WTC11 (cell line): ENCODE measurements around the gene TSPAN9. TPM values are rescaled to one million over a fixed set of nuclear protein-coding genes. Genes with fewer than 3 reads are reported as not detected.

ENCODE experiments used
- ATAC-seq: fragments of 200-7000 bp; cut with Tn5 transposase; 2 replicates; pipeline ENCODE4 v1.10.0; 2021; ENCODE audit warnings: mild to moderate bottlenecking, moderate library complexity
- CTCF ChIA-PET: fragments of 300-600 bp; sonication (Branson Sonifier 250); formaldehyde crosslinking; loops from one replicate; lab custom pipeline; 2021; ENCODE audit warnings: antibody characterized with exemption; lab: Charles Lee
- POLR2A ChIA-PET: fragments of 350-600 bp; sonication (Branson Sonifier 250); formaldehyde crosslinking; loops from one replicate; lab custom pipeline; 2021; ENCODE audit warnings: antibody characterized with exemption; lab: Charles Lee
- DNase-seq: peaks from one replicate; pipeline ENCODE4 v3.0.0; 2021; ENCODE audit warnings: low spot score
- H3K27ac Mint-ChIP-seq: 2 replicates; pipeline ENCODE4 v1.8.0; 2021; ENCODE audit warnings: mixed read lengths
- H3K27me3 Mint-ChIP-seq: 2 replicates; pipeline ENCODE4 v1.8.0; 2021; ENCODE audit warnings: low read depth, mild to moderate bottlenecking, moderate library complexity, mixed read lengths
- H3K36me3 Mint-ChIP-seq: 2 replicates; pipeline ENCODE4 v1.8.0; 2021; ENCODE audit warnings: mixed read lengths
- H3K4me1 Mint-ChIP-seq: 2 replicates; pipeline ENCODE4 v1.8.0; 2022; ENCODE audit warnings: mixed read lengths
- H3K4me3 Mint-ChIP-seq: 2 replicates; pipeline ENCODE4 v1.8.0; 2021; ENCODE audit warnings: mild to moderate bottlenecking, moderate library complexity, mixed read lengths
- H3K9me3 Mint-ChIP-seq: 2 replicates; pipeline ENCODE4 v1.8.0; 2021; ENCODE audit warnings: mixed read lengths
- CBFB ChIP-seq: sonication (generic); formaldehyde crosslinking; IDR thresholded peaks from 2 replicates; pipeline ENCODE4 v1.8.1; 2022; ENCODE audit warnings: mild to moderate bottlenecking, low read depth, missing genetic modification reagents
- CREB1 ChIP-seq: sonication (generic); formaldehyde crosslinking; IDR thresholded peaks from 2 replicates; pipeline ENCODE4 v1.8.0; 2023; ENCODE audit warnings: mild to moderate bottlenecking, missing genetic modification reagents
- ESRRA ChIP-seq: sonication (generic); formaldehyde crosslinking; IDR thresholded peaks from 2 replicates; pipeline ENCODE4 v1.8.1; 2022; ENCODE audit warnings: mild to moderate bottlenecking, missing genetic modification reagents, borderline replicate concordance
- GRHL2 ChIP-seq: fragments of 250-450 bp; sonication (Bioruptor Pico); IDR thresholded peaks from 2 replicates; pipeline ENCODE4 v1.8.0; 2022; ENCODE audit warnings: mild to moderate bottlenecking, moderate library complexity; ENCODE audit not compliant: insufficient replicate concordance, severe bottlenecking
- GTF2I ChIP-seq: fragments of 250-450 bp; sonication (Bioruptor Pico); conservative IDR thresholded peaks from 2 replicates; pipeline ENCODE4 v1.4.0; 2021; ENCODE audit warnings: mild to moderate bottlenecking
- HMGA2 ChIP-seq: fragments of 250-450 bp; sonication (Bioruptor Pico); IDR thresholded peaks from 2 replicates; pipeline ENCODE4 v1.4.0; 2021; ENCODE audit warnings: mild to moderate bottlenecking, moderate library complexity
- JUN ChIP-seq: sonication (generic); formaldehyde crosslinking; IDR thresholded peaks from 2 replicates; pipeline ENCODE4 v1.8.0; 2023; ENCODE audit warnings: mild to moderate bottlenecking, missing genetic modification reagents
- MLX ChIP-seq: sonication (generic); formaldehyde crosslinking; IDR thresholded peaks from 2 replicates; pipeline ENCODE4 v1.8.1; 2023; ENCODE audit warnings: mild to moderate bottlenecking, missing genetic modification reagents, moderate library complexity
- OVOL2 ChIP-seq: fragments of 250-450 bp; sonication (Bioruptor Pico); IDR thresholded peaks from 2 replicates; pipeline ENCODE4 v1.9.0; 2021; ENCODE audit warnings: mild to moderate bottlenecking, borderline replicate concordance
- PRRX2 ChIP-seq: fragments of 250-450 bp; sonication (Bioruptor Pico); IDR thresholded peaks from 2 replicates; pipeline ENCODE4 v1.8.0; 2021; ENCODE audit warnings: mild to moderate bottlenecking
- RORB ChIP-seq: fragments of 250-450 bp; sonication (Bioruptor Pico); IDR thresholded peaks from 2 replicates; pipeline ENCODE4 v1.9.0; 2021; ENCODE audit warnings: mild to moderate bottlenecking
- SMAD4 ChIP-seq: sonication (generic); formaldehyde crosslinking; IDR thresholded peaks from 2 replicates; pipeline ENCODE4 v1.8.0; 2022; ENCODE audit warnings: mild to moderate bottlenecking, missing genetic modification reagents
- TEAD4 ChIP-seq: sonication (generic); formaldehyde crosslinking; IDR thresholded peaks from 2 replicates; pipeline ENCODE4 v1.8.0; 2022; ENCODE audit warnings: mild to moderate bottlenecking, missing genetic modification reagents
- ZBTB21 ChIP-seq: sonication (generic); formaldehyde crosslinking; IDR thresholded peaks from 2 replicates; pipeline ENCODE4 v1.8.1; 2023; ENCODE audit warnings: mild to moderate bottlenecking, missing genetic modification reagents, borderline replicate concordance
- ZNF219 ChIP-seq: sonication (generic); formaldehyde crosslinking; IDR thresholded peaks from 2 replicates; pipeline ENCODE4 v1.8.0; 2023; ENCODE audit warnings: missing genetic modification reagents, mild to moderate bottlenecking, borderline replicate concordance
- ZNF263 ChIP-seq: sonication (generic); formaldehyde crosslinking; IDR thresholded peaks from 2 replicates; pipeline ENCODE4 v1.8.1; 2022; ENCODE audit warnings: low read depth, mild to moderate bottlenecking, moderate library complexity, missing genetic modification reagents
- ZNF317 ChIP-seq: sonication (generic); formaldehyde crosslinking; IDR thresholded peaks from 2 replicates; pipeline ENCODE4 v1.8.1; 2023; ENCODE audit warnings: low read depth, mild to moderate bottlenecking, moderate library complexity, missing genetic modification reagents, borderline replicate concordance
- ZNF423 ChIP-seq: fragments of 250-450 bp; sonication (Bioruptor Pico); IDR thresholded peaks from 2 replicates; pipeline ENCODE4 v2.1.2; 2022; ENCODE audit warnings: mild to moderate bottlenecking, moderate library complexity
- ZNF512 ChIP-seq: sonication (generic); formaldehyde crosslinking; IDR thresholded peaks from 2 replicates; pipeline ENCODE4 v1.8.1; 2022; ENCODE audit warnings: missing genetic modification reagents, borderline replicate concordance
- ZNF671 ChIP-seq: fragments of 250-450 bp; sonication (Bioruptor Pico); IDR thresholded peaks from 2 replicates; pipeline ENCODE4 v1.8.0; 2021; ENCODE audit warnings: mild to moderate bottlenecking
- total RNA-seq: library from RNA; stranded (reverse); gene quantifications from 3 replicates; pipeline ENCODE4 v1.2.3, GENCODE V29; 2021
- TF ChIP-seq, protein P1 (sequence below): sonication (generic); formaldehyde crosslinking; IDR thresholded peaks from 2 replicates; pipeline ENCODE4 v1.8.1; 2022; ENCODE audit warnings: mild to moderate bottlenecking, moderate library complexity, missing genetic modification reagents
- TF ChIP-seq, protein P2 (sequence below): fragments of 250-450 bp; sonication (Bioruptor Pico); IDR thresholded peaks from 2 replicates; pipeline ENCODE4 v1.8.0; 2021; ENCODE audit warnings: mild to moderate bottlenecking
- TF ChIP-seq, protein P3 (sequence below): sonication (generic); formaldehyde crosslinking; IDR thresholded peaks from 2 replicates; pipeline ENCODE4 v1.8.1; 2022; ENCODE audit warnings: mild to moderate bottlenecking, missing genetic modification reagents, moderate library complexity, borderline replicate concordance

Gene TSPAN9
- total RNA-seq, 1 experiment from 2014 or later = 27.6 TPM

DNA sequence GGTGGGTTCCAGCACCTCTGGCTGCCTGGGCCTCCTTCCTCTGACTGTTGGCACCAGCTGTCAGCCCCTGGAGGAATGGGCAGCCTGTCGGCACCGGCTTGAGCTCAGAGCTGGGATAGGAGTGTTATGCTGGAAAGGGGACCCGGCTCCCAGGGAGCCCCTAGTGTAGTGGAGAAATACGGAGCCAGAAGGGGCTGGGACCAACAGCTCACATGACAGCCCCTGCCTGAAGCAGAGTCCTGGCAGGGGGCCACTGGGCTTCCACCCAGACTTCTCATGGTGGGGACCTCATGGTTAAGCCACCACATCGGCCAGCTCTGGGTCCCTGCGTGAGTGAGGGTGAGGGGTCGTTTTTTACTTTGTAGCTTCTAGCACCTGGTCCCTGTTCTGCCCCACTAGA is 174.5 kb downstream of the TSPAN9 start (continued):
- TF ChIP-seq HMGA2 (CRISPR knock-in tag) = no peak

- CTCF ChIA-PET = interaction anchor here (0.8 to 1.3 kb wide), 3 partner anchors 10 to 48 kb away, joined by 3 to 8 read pairs (median 4); no protein-coding TSS in a partner anchor
- ATAC-seq = no peak
- H3K4me3 Mint-ChIP-seq = no peak overlapping the region
Measured at GRCh38 chr12:3252450-3252891, 175.3 kb downstream of the TSPAN9 start.

DNA sequence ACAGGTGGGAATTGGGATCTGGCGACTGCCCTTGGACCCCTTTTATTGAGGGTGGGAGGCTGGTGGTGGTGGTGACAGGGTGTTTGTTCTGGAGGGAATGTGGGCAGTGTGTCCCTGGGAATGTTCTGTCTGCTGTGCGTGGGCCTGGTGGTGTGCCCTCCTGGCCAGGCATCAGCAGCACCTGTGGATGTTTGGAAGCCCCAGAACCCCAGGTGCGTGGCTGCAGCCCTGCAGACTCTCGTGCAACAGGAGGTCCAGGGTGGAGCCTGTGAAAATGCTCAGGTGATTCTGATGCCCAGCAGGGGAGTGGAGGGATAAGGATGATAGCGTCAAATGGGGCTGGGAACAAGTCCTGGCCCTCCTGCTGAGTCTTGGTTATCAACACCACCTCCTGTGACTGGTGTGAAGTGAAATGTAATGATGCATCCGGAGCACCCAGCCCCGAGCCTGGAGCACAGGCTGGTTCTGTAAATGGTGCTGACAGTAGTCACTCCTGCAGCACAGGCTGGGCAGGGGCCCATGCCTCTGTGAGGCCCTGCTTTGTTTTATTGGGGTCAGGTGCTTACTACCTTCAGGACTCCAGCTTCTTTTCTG is 176.6 kb downstream of the TSPAN9 start:
- ATAC-seq = no peak
- TF ChIP-seq ZNF423 (CRISPR knock-in tag) (0 out of 2 replicates have a peak, but pooled peaks have one; percentile 7), GRHL2 (CRISPR knock-in tag) (no peak)
- TF ChIP-seq, all 79 proteins: peak for 1
- ChIA-PET CTCF (interaction anchor here (1.3 to 4.6 kb wide), 3 partner anchors 11 to 181 kb away, joined by 4 to 38 read pairs (median 6); no protein-coding TSS in a partner anchor), POLR2A (no interaction called here)
- Mint-ChIP-seq H3K9me3 (no peaks in the 10 kb centered on the region), H3K4me3 (no peak overlapping the region), H3K27ac (no peak overlapping the region), H3K27me3 (no peaks in the 10 kb centered on the region), H3K36me3 (no peaks in the 10 kb centered on the region), H3K4me1 (peaks cover 15% of the 10 kb centered on the region)
- no peak for DNase-seq

More at GRCh38 chr12:3252450-3252891, 175.3 kb downstream of the TSPAN9 start:
- no peaks in the 10 kb centered on the region for H3K9me3 Mint-ChIP-seq
- H3K4me1 Mint-ChIP-seq = peaks cover 21% of the 10 kb centered on the region
- no peak for DNase-seq
- POLR2A ChIA-PET = no interaction called here
- no peaks in the 10 kb centered on the region for H3K27me3 Mint-ChIP-seq
- H3K27ac Mint-ChIP-seq = no peak overlapping the region
- H3K36me3 Mint-ChIP-seq = no peaks in the 10 kb centered on the region
- TF ChIP-seq ZNF671 = no peak
- TF ChIP-seq JUN (CRISPR knock-in tag) = no peak
- no peak for TF ChIP-seq ZNF317 (CRISPR knock-in tag)
- TF ChIP-seq ZNF512 (CRISPR knock-in tag) = no peak
- TF ChIP-seq, protein P1, sequence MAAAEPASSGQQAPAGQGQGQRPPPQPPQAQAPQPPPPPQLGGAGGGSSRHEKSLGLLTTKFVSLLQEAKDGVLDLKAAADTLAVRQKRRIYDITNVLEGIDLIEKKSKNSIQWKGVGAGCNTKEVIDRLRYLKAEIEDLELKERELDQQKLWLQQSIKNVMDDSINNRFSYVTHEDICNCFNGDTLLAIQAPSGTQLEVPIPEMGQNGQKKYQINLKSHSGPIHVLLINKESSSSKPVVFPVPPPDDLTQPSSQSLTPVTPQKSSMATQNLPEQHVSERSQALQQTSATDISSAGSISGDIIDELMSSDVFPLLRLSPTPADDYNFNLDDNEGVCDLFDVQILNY (CRISPR knock-in tag) = no peak
- TF ChIP-seq CREB1 (CRISPR knock-in tag) = no peak
- TF ChIP-seq PRRX2 = no peak
- TF ChIP-seq MLX (CRISPR knock-in tag) = no peak
- no peak for TF ChIP-seq GRHL2 (CRISPR knock-in tag)
- no peak for TF ChIP-seq ZNF263 (CRISPR knock-in tag)
- no peak for TF ChIP-seq SMAD4 (CRISPR knock-in tag)
- TF ChIP-seq CBFB = no peak
- TF ChIP-seq GTF2I (CRISPR knock-in tag) = no peak
- no peak for TF ChIP-seq TEAD4

GRCh38 chr12:3255057-3255456 is 177.9 kb downstream of the TSPAN9 start:
- Mint-ChIP-seq H3K9me3 (no peaks in the 10 kb centered on the region), H3K27me3 (no peaks in the 10 kb centered on the region), H3K4me3 (no peak overlapping the region), H3K27ac (no peak overlapping the region), H3K36me3 (no peaks in the 10 kb centered on the region), H3K4me1 (peaks cover 8% of the 10 kb centered on the region; the same call in 1 of the 2 replicates)
- ChIA-PET CTCF (interaction anchor here (1.0 to 4.6 kb wide), 5 partner anchors 13 to 182 kb away, joined by 3 to 38 read pairs (median 8); no protein-coding TSS in a partner anchor), POLR2A (interaction anchor here (0.6 kb wide), 1 partner anchor 20 kb away, joined by 3 read pairs; no protein-coding TSS in a partner anchor)
- no peak for DNase-seq
- ATAC-seq = no peak
- no peak for TF ChIP-seq ZBTB21 (CRISPR knock-in tag)
- no peak for TF ChIP-seq ZNF219 (CRISPR knock-in tag)
- TF ChIP-seq ZNF512 (CRISPR knock-in tag) = no peak
- TF ChIP-seq, protein P2, sequence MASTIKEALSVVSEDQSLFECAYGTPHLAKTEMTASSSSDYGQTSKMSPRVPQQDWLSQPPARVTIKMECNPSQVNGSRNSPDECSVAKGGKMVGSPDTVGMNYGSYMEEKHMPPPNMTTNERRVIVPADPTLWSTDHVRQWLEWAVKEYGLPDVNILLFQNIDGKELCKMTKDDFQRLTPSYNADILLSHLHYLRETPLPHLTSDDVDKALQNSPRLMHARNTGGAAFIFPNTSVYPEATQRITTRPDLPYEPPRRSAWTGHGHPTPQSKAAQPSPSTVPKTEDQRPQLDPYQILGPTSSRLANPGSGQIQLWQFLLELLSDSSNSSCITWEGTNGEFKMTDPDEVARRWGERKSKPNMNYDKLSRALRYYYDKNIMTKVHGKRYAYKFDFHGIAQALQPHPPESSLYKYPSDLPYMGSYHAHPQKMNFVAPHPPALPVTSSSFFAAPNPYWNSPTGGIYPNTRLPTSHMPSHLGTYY (CRISPR knock-in tag) = no peak
- no peak for TF ChIP-seq ESRRA (CRISPR knock-in tag)
- TF ChIP-seq RORB (CRISPR knock-in tag) = no peak
- no peak for TF ChIP-seq OVOL2
- no peak for TF ChIP-seq JUN (CRISPR knock-in tag)
- TF ChIP-seq, protein P3, sequence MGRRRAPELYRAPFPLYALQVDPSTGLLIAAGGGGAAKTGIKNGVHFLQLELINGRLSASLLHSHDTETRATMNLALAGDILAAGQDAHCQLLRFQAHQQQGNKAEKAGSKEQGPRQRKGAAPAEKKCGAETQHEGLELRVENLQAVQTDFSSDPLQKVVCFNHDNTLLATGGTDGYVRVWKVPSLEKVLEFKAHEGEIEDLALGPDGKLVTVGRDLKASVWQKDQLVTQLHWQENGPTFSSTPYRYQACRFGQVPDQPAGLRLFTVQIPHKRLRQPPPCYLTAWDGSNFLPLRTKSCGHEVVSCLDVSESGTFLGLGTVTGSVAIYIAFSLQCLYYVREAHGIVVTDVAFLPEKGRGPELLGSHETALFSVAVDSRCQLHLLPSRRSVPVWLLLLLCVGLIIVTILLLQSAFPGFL (CRISPR knock-in tag) = no peak
- no peak for TF ChIP-seq SMAD4 (CRISPR knock-in tag)
